HCT116 (cell line): ENCODE data around the gene GLI3.

Source experiments
- EZH2 ChIP-seq: fragments of 200-600 bp; sonication (generic); IDR thresholded peaks from 2 replicates; pipeline ENCODE4 v1.6.1; 2017; ENCODE audit warnings: antibody characterized with exemption, mixed run types
- POLR2A ChIP-seq: IDR thresholded peaks from 2 replicates; pipeline ENCODE4 v1.7.0; 2011; ENCODE audit warnings: borderline replicate concordance; ENCODE audit not compliant: insufficient read depth, insufficient read length; ENCODE audit errors: extremely low read depth
- SRF ChIP-seq: IDR thresholded peaks from 2 replicates; pipeline ENCODE4 v1.6.1; 2012; ENCODE audit warnings: low read depth
- ZNF274 ChIP-seq: fragments of 200-500 bp; sonication (Bioruptor generic); IDR thresholded peaks from 2 replicates; pipeline ENCODE4 v1.6.1; 2014; ENCODE audit warnings: mild to moderate bottlenecking, low read depth, low read length, inconsistent platforms
- TF ChIP-seq, protein P1 (sequence below), 3 experiments: fragments of 200-600 bp in 1 of 3; sonication (generic) in 1 of 3; IDR thresholded peaks in 2 of 3; conservative IDR thresholded peaks in 1 of 3; 2 replicates each; pipeline ENCODE4 v1.5.1; 2012 to 2017; ENCODE audit warnings: low read depth in 2 of 3, low read length in 2 of 3, antibody characterized with exemption in 1 of 3, borderline replicate concordance in 1 of 3, control low read depth in 1 of 3, mild to moderate bottlenecking in 1 of 3, mixed read lengths in 1 of 3, mixed run types in 1 of 3, moderate library complexity in 1 of 3; ENCODE audit not compliant: insufficient read depth in 1 of 3

DNA sequence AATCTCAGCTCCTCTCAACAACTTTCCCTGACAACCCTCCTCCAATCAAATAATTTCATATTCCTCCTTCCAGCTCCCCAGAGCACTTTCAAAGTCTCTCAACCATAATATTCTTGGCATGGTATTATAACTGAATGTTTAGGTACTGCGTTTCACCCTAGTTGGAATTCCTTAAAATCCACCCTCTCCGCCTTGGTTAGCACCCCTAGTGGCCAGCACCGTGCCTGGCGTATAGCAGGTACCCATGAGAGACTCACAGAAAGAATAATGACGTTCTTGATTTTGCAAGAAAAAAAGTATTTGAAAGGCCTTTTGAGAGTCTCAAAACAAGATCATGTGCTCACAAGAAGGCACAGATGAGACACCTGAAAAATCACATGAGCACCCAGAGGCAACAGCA lies 50.9 kb downstream of the GLI3 start:
- TF ChIP-seq, protein P1, sequence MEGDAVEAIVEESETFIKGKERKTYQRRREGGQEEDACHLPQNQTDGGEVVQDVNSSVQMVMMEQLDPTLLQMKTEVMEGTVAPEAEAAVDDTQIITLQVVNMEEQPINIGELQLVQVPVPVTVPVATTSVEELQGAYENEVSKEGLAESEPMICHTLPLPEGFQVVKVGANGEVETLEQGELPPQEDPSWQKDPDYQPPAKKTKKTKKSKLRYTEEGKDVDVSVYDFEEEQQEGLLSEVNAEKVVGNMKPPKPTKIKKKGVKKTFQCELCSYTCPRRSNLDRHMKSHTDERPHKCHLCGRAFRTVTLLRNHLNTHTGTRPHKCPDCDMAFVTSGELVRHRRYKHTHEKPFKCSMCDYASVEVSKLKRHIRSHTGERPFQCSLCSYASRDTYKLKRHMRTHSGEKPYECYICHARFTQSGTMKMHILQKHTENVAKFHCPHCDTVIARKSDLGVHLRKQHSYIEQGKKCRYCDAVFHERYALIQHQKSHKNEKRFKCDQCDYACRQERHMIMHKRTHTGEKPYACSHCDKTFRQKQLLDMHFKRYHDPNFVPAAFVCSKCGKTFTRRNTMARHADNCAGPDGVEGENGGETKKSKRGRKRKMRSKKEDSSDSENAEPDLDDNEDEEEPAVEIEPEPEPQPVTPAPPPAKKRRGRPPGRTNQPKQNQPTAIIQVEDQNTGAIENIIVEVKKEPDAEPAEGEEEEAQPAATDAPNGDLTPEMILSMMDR (IDR thresholded peaks at IDR 0.05 in 2 of 3, conservative IDR thresholded peaks at IDR 0.05 in 1 of 3; ENCODE audit: borderline replicate concordance in 1 of 3, insufficient read depth in 1 of 3, low read depth in 2 of 3, low read length in 2 of 3) = peak in 2 of 3 experiments; percentile 70 to 72; a peak in 4 of 6 replicates
- TF ChIP-seq SRF (no peak), ZNF274 (no peak), POLR2A (no peak), EZH2 (no peak)
